Central memory CD8-positive, alpha-beta T cell (primary cell): ENCODE data around the gene VSTM2B.

Experiments
- ATAC-seq: fragments of 150-1000 bp; cut with Tn5 transposase; replicated peaks from 2 replicates; pipeline ENCODE4 v1.10.0; 2022; ENCODE audit warnings: mild to moderate bottlenecking, moderate FRiP score, moderate number of reproducible peaks; ENCODE audit not compliant: poor library complexity, severe bottlenecking; ENCODE audit errors: extremely low read depth
- DNase-seq, 2 donors: peaks; one replicate each; pipeline ENCODE4 v3.0.0; 2021; ENCODE audit warnings: low spot score in 2 of 2
- H3K27ac Mint-ChIP-seq: one replicate; pipeline ENCODE4 v1.8.0; 2022; ENCODE audit warnings: low read depth, mild to moderate bottlenecking, moderate library complexity, mixed read lengths
- H3K27me3 Mint-ChIP-seq: one replicate; pipeline ENCODE4 v1.8.0; 2022; ENCODE audit warnings: mixed read lengths
- H3K36me3 Mint-ChIP-seq: one replicate; pipeline ENCODE4 v1.8.0; 2022; ENCODE audit warnings: mild to moderate bottlenecking, moderate library complexity, mixed read lengths; ENCODE audit not compliant: insufficient read depth
- H3K4me1 Mint-ChIP-seq: one replicate; pipeline ENCODE4 v1.8.0; 2022; ENCODE audit warnings: mixed read lengths
- H3K4me3 Mint-ChIP-seq: one replicate; pipeline ENCODE4 v1.8.0; 2022; ENCODE audit warnings: mild to moderate bottlenecking, moderate library complexity, mixed read lengths
- H3K9me3 Mint-ChIP-seq: one replicate; pipeline ENCODE4 v1.8.0; 2022; ENCODE audit warnings: mixed read lengths

The VSTM2B gene

GRCh38 chr19:29530540-29531457, 5.0 kb downstream of the VSTM2B start:
- H3K27me3 Mint-ChIP-seq, result peaks cover 74% of the 10 kb centered on the region
- no peak overlapping the region for H3K27ac Mint-ChIP-seq

GRCh38 chr19:29531458-29532025, 5.7 kb downstream of the VSTM2B start:
- DNase-seq (no peak), ATAC-seq (no peak)
- H3K9me3 Mint-ChIP-seq, result no peaks in the 10 kb centered on the region
- H3K4me3 Mint-ChIP-seq, result no peak overlapping the region
- peaks cover 22% of the 10 kb centered on the region for H3K4me1 Mint-ChIP-seq
- peaks cover 74% of the 10 kb centered on the region for H3K27me3 Mint-ChIP-seq
- no peak overlapping the region for H3K27ac Mint-ChIP-seq
- H3K36me3 Mint-ChIP-seq, result peaks cover 6% of the 10 kb centered on the region

More at GRCh38 chr19:29530540-29531457, 5.0 kb downstream of the VSTM2B start:
- ATAC-seq (no peak), DNase-seq (no peak)
- Mint-ChIP-seq H3K4me1 (peaks cover 22% of the 10 kb centered on the region), H3K36me3 (peaks cover 6% of the 10 kb centered on the region), H3K4me3 (no peak overlapping the region), H3K9me3 (no peaks in the 10 kb centered on the region)

DNA sequence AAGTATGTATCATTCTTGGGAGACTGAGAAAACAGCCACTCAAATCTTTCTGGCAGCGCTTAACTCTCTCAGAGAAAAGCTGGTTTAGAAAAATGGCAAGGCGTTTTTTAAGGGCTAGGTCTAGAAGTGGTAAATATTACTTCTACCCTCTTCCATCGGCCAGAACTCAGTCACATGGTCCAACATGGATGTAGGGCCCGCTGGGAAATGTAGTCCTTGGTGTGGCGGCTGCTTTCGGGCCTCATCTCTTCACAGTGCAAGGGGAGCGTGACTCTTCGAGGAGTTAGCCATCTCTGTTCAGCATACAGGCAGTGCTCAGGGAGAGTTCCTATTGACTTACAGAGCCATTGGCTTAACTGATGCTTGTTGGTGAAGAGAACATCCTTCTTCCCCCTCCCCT, 6.3 kb downstream of the VSTM2B start:
- ATAC-seq, result no peak
- no peak for DNase-seq
- Mint-ChIP-seq H3K9me3 (no peaks in the 10 kb centered on the region), H3K27ac (no peak overlapping the region), H3K4me1 (peaks cover 22% of the 10 kb centered on the region), H3K4me3 (no peak overlapping the region), H3K36me3 (peaks cover 6% of the 10 kb centered on the region), H3K27me3 (peaks cover 73% of the 10 kb centered on the region)

DNA sequence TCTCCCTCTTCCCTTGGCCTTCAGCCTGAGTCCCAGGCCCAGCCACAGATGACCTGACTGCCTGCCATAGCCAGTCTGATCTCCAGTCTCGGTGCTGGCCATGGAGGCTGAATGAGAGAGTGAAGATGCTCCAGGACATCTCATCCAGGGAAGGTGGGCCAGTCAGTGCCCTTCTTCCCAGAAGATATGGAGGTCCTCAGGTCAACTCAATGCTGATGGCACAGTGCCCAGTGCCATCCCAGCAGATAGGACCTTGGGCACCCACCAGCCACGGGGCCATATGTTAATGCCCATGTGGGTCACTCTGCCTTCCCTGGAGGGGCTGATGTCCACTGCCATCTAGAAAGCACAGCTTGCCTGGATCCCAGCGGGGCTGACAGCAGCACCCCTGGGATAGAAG, 7.2 kb downstream of the VSTM2B start:
- H3K27me3 Mint-ChIP-seq, result peaks cover 64% of the 10 kb centered on the region
- ATAC-seq (no peak), DNase-seq (no peak)
- H3K9me3 Mint-ChIP-seq, result no peaks in the 10 kb centered on the region
- H3K27ac Mint-ChIP-seq, result no peak overlapping the region
- H3K36me3 Mint-ChIP-seq, result peaks cover 4% of the 10 kb centered on the region
- peaks cover 15% of the 10 kb centered on the region for H3K4me1 Mint-ChIP-seq
- H3K4me3 Mint-ChIP-seq, result no peak overlapping the region

GRCh38 chr19:29533578-29534544, 8.1 kb downstream of the VSTM2B start:
- no peak overlapping the region for H3K27ac Mint-ChIP-seq
- ATAC-seq (no peak), DNase-seq (no peak)
- peaks cover 6% of the 10 kb centered on the region for H3K4me1 Mint-ChIP-seq
- H3K9me3 Mint-ChIP-seq, result no peaks in the 10 kb centered on the region
- H3K4me3 Mint-ChIP-seq, result no peak overlapping the region
- H3K36me3 Mint-ChIP-seq, result peaks cover 4% of the 10 kb centered on the region
- H3K27me3 Mint-ChIP-seq, result peaks cover 55% of the 10 kb centered on the region

- Mint-ChIP-seq H3K36me3 (peaks cover 2% of the 10 kb centered on the region), H3K27ac (no peak overlapping the region), H3K9me3 (no peaks in the 10 kb centered on the region), H3K27me3 (peaks cover 42% of the 10 kb centered on the region), H3K4me1 (no peaks in the 10 kb centered on the region), H3K4me3 (no peak overlapping the region)
- no peak for ATAC-seq
- no peak for DNase-seq
Observed at GRCh38 chr19:29535214-29535831, 9.5 kb downstream of the VSTM2B start.

DNA sequence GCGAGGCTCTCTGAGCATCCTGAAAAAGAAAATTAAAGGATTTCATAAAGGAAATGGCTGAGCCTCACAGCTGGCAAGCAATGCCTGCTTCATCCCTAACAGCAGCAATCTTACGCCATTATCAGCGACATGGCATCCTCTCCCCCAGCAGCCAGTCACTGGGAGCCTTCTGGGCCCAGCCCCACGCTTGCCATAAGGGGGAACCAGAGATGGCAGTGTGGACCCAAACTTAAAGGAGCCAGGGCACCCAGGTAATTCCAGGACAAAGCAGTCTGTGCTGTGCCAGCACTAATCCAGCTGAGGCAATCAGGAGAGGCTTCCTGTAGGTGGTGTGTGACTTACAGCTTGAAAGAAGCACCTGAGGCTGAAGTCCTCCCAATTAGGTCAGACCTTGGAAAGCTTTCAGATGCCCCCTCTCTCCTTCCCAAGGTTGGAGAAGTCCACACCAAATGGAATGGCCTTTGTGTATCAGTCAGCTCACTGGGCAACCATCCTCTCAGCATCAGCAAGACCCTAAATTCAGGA, 10.3 kb downstream of the VSTM2B start:
- no peak for ATAC-seq

GRCh38 chr19:29537181-29537580, 11.4 kb downstream of the VSTM2B start:
- Mint-ChIP-seq H3K4me3 (no peak overlapping the region), H3K27ac (no peak overlapping the region), H3K36me3 (no peaks in the 10 kb centered on the region), H3K4me1 (no peaks in the 10 kb centered on the region), H3K27me3 (peaks cover 24% of the 10 kb centered on the region), H3K9me3 (no peaks in the 10 kb centered on the region)
- DNase-seq (no peak), ATAC-seq (no peak)

More for the DNA sequence above, 10.3 kb downstream of the VSTM2B start:
- Mint-ChIP-seq H3K9me3 (no peaks in the 10 kb centered on the region), H3K4me1 (no peaks in the 10 kb centered on the region), H3K27me3 (peaks cover 35% of the 10 kb centered on the region), H3K27ac (no peak overlapping the region), H3K4me3 (no peak overlapping the region), H3K36me3 (no peaks in the 10 kb centered on the region)
- DNase-seq, result no peak

DNA sequence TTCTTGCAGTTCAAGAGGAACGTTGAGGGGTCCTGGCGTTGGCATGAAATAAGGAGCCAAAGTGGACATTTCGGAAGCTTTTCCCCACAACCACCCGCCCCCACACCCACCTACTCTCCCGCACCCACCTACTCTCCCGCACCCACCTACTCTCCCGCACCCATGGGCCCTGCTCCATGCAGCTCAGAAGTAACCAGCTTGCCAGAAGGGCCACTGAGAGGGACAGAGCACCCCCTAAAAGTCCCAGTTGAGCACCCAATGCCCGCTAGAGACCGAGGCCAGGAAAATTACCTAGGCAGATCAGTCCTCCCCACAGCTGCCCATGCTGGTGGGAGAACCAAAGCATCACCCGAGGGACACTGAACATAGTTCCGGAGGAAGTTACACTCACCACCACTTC, 11.8 kb downstream of the VSTM2B start:
- Mint-ChIP-seq H3K9me3 (no peaks in the 10 kb centered on the region), H3K27ac (no peak overlapping the region), H3K27me3 (peaks cover 19% of the 10 kb centered on the region), H3K36me3 (no peaks in the 10 kb centered on the region), H3K4me1 (no peaks in the 10 kb centered on the region), H3K4me3 (no peak overlapping the region)
- DNase-seq, result no peak
- ATAC-seq, result no peak

GRCh38 chr19:29538146-29538545, 12.4 kb downstream of the VSTM2B start:
- Mint-ChIP-seq H3K36me3 (no peaks in the 10 kb centered on the region), H3K9me3 (no peaks in the 10 kb centered on the region), H3K27me3 (peaks cover 15% of the 10 kb centered on the region), H3K4me3 (no peak overlapping the region), H3K27ac (no peak overlapping the region), H3K4me1 (no peaks in the 10 kb centered on the region)
- DNase-seq (no peak), ATAC-seq (no peak)

GRCh38 chr19:29538651-29539050, 12.9 kb downstream of the VSTM2B start:
- no peak for ATAC-seq
- no peak for DNase-seq
- Mint-ChIP-seq H3K4me1 (no peaks in the 10 kb centered on the region), H3K27ac (no peak overlapping the region), H3K4me3 (no peak overlapping the region), H3K9me3 (no peaks in the 10 kb centered on the region), H3K36me3 (no peaks in the 10 kb centered on the region), H3K27me3 (peaks cover 12% of the 10 kb centered on the region)

DNA sequence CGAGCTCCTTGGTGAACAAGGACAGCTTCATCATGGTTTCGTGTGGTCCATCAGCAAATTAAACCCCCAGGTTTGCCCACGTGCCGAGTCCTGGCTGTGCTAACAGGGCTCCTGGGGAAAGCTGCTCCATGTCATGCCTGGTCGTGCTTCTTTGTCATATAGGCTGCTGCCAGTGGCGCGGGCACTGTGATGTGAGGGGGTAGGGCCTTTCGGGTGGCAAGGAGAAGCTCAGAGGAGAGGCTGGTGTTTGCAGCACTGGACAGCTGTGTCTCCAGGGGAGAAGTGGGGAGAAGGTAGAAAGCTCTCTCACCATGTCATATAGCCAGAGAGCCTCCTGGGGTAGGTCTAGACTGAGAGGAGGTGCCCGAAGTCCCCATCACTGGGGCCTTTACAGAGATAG, 13.3 kb downstream of the VSTM2B start:
- H3K4me3 Mint-ChIP-seq, result no peak overlapping the region
- no peaks in the 10 kb centered on the region for H3K9me3 Mint-ChIP-seq
- ATAC-seq, result no peak
- H3K27me3 Mint-ChIP-seq, result peaks cover 7% of the 10 kb centered on the region
- no peak for DNase-seq
- no peaks in the 10 kb centered on the region for H3K4me1 Mint-ChIP-seq
- H3K27ac Mint-ChIP-seq, result no peak overlapping the region
- H3K36me3 Mint-ChIP-seq, result no peaks in the 10 kb centered on the region
